GM12873 (cell line): ENCODE results near the gene MOV10L1.

Source experiments
- TF ChIP-seq, protein P1 (sequence below): IDR thresholded peaks from 2 replicates; pipeline ENCODE4 v1.5.1; 2012; ENCODE audit warnings: low read depth, mild to moderate bottlenecking, moderate library complexity, low read length, control low read depth; ENCODE audit not compliant: insufficient read depth; ENCODE audit errors: missing control alignments

The MOV10L1 gene

DNA sequence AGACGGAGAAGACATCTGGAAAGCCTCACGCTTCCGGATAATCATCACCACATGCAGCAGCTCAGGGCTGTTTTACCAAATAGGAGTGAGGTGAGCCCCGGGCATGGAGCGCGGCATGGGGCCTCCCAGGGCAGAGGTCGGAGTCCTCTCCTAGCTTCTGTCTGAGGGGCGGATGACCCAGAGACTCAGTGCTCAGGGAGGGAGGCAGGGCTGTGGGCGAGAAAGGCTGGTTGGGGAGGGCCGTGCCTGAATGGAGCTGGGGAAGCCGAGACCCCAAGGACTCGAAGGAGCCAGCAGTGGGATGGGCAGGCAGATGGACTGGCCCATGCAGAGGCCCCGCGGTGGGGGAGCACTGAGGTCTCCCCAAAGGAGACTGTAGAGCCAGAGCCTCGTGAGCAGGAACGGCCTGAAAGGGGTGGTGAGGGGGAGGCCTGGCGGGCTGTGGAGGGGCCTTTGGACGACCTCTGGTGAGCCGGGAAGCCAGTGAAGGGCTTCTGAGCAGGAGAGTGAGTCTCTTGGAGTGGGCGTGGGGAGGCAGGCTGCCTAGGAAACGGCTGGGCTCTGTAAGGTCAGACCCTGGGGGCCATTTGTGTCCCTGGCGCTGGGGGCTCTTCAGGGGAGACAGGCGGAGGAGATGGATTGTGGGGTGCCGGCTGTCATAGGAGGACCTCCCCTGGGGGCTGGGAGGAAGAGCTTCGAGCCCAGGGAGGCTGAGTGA is 56.1 kb downstream of the MOV10L1 start:
- TF ChIP-seq, protein P1, sequence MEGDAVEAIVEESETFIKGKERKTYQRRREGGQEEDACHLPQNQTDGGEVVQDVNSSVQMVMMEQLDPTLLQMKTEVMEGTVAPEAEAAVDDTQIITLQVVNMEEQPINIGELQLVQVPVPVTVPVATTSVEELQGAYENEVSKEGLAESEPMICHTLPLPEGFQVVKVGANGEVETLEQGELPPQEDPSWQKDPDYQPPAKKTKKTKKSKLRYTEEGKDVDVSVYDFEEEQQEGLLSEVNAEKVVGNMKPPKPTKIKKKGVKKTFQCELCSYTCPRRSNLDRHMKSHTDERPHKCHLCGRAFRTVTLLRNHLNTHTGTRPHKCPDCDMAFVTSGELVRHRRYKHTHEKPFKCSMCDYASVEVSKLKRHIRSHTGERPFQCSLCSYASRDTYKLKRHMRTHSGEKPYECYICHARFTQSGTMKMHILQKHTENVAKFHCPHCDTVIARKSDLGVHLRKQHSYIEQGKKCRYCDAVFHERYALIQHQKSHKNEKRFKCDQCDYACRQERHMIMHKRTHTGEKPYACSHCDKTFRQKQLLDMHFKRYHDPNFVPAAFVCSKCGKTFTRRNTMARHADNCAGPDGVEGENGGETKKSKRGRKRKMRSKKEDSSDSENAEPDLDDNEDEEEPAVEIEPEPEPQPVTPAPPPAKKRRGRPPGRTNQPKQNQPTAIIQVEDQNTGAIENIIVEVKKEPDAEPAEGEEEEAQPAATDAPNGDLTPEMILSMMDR: no peak

DNA sequence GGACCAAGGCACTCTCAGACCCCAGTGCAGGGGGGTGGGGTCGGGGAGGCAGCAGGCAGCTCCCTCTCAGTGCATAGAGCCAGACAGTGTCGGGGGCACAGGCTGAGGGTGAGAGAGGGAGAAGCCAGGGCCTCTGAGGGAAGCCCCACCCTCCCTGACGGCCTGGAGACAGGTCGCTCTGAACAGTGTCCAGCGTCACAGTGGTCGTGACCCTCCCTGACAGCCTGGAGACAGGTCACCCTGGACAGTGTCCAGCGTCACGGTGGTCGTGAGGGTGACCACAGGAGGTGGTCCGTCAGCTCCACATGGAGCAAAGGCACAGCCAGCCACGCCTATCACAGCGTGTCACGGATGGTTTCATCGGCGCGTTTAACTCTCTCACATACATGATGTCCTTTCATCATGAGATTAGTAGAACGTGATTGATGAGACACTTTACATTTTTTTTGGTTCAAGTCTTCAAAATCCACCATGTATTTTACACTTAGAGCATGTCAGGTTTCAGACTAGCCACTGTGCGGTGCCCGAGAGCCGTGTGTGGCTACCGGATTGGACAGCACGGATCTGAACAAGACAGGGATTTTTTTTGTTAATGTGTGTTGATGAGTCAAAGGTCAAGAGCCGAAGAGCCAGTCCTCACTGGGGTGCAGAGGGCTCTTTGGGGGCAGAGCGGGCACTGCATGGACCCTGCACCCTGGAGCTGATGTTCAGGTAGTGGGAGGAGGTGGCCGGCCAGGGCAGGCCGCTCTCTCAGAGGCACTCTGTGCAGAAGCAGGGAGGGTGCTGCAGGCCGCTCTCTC is 56.8 kb downstream of the MOV10L1 start:
- TF ChIP-seq, protein P1: no peak

DNA sequence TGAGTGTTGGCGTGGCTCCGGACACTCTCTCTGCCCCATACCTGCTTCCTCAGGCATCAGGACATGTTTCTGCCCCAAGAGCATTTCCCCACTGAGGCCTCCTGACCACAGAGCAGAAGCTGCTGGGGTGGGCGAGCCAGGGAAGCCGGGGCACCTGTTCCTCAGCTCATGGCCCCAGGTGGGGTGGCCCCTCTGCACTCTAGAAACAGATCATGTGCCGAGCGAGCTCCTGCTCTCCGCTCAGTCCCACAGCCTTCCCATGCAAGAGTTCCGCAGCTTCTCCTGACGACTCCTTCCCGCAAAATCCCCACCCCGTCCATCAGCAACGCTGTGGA is 58.3 kb downstream of the MOV10L1 start:
- TF ChIP-seq, protein P1: no peak

DNA sequence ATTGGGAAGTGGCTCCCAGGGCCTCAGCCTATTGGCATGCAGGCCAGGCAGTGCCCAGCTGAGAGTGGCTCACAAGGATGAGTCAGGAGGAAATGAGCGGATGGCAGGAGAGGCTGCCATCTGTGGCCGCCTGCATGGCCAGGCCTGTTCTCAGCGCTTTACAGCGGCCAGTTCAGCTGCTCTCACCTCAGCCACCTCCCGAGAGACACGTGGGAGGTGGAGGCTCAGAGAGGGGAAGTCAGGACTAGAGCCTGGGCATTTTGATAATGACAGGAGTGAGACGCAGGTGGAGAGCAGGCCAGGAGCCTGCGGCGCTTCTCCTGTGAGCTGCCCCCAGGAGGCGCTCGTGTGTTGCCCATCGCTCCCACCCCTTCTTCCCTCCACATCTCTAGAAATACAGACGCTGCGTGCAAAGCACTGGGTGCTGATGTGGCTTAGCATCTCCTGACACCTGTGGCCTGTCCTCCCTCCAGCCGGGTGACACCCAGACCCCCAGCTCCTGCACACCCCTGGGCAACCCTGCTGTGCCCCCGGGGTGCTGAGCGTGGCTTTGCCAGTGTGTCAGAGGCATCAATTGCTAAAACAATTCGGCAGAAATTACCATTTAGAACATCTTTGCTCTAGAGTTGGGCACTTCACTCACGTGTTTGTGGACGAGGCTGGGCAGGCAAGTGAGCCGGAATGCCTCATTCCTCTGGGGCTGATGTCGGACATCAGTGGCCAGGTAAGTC is 59.4 kb downstream of the MOV10L1 start:
- TF ChIP-seq, protein P1: peak; percentile 99

DNA sequence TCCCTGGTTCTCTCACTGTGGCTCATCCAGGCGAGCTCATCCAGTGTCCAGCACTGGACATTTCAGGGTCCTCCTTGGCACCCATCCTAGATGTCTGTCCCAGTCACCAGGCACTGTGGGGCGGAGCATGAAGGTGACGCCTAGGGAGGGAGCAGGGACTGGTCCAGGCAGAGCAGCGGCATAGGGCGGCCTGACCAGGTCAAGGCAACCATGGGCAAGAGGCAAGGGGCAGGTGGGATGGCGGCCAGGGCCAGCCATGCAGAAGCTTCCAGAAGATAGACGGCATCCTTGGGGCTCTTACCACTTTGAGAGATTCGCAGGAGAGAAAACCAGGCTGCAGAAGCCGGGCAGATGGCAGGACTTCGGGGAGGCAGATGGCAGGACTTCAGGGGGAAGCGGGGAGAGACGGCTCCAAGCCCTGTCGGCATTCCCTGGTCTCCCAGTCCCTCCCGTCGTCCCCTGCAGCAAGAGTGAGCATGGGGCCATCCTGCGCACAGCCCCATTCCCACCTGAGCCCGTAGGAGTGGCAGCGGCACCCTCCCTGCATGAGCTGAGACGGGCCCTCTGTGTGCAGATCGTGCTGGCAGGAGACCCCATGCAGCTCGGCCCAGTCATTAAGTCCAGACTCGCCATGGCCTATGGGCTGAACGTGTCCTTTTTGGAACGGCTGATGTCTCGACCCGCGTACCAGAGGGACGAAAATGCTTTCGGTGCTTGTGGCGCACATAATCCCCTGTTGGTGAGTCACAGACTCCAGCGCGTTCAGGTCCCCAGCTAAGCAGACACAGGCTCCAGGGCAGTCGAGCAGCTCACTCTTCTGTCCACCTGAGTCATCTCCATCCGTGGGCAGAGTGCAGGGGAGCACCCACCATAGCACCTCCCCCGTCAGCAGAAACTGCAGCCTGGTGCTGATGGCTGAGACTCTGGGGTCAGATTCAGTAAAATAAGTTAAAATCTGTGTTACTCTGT is 60.6 kb downstream of the MOV10L1 start:
- TF ChIP-seq, protein P1: no peak

DNA sequence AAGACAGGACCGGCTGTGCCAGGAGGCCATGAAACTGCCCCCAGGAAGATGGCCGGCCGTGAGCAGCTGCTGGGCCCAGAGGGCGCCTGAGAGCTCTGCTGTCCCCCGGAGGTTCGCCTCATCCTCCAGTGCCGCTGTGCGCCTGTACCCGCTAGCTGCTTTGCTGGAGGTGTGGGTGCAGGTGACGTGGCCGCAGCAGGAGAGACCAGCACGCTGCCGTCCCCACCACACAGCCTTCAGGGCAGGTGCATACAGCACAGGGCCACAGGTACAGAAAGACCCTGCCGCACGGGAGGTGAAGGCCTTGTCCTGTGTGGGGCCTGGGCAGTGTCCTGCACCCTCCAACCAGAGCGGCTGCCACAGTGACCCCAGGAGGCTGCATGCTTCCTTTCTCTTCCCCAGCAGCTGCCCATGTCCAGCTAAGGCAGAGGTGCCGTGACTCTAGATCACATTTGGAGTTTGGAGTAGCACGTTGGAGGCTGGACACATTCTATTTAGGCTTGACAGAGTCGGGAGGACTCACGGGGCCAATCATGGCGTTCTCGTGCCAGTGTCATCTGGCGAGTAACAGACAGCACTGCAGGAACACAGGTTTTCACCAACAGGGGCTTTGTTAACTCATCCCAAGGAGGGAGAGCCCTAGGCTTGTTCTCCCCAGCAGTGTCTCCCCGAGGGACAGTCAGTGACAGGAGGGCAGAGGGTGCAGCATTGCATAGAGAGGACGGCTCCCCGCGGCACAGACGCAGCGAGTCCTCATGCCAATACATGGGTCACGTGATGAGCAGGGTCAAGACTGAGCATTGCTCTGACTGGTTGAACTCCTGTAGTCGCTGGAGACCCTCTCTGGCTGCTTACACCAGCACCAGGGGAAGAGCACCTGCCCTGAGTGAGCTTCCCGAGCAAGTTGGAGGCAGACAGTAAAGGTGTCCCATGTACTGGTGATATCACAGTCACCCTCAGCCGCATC is 62.0 kb downstream of the MOV10L1 start:
- TF ChIP-seq, protein P1: no peak
